H9 (cell line): ENCODE results near the gene RBL2. TPM values are rescaled to one million over a fixed set of nuclear protein-coding genes. Genes with fewer than 3 reads are reported as not detected.
A peak's percentile ranks its signal among the peaks of the same experiment; 100 is the strongest.

Experiments
- DNase-seq: peaks from one replicate; pipeline ENCODE4 v3.0.0-alpha.2; 2017
- H2AFZ ChIP-seq: one replicate; pipeline ENCODE4 v1.6.1; 2013; ENCODE audit warnings: mild to moderate bottlenecking, low read length, control low read depth, moderate library complexity
- H2AK5ac ChIP-seq: 2 replicates; pipeline ENCODE4 v1.6.1; 2013; ENCODE audit warnings: low read length, control low read depth, mixed read lengths; ENCODE audit not compliant: insufficient read length
- H2BK120ac ChIP-seq: one replicate; pipeline ENCODE4 v1.6.1; 2013; ENCODE audit warnings: low read depth, mild to moderate bottlenecking, low read length, control low read depth, inconsistent platforms; ENCODE audit not compliant: poor library complexity, severe bottlenecking
- H2BK12ac ChIP-seq: 2 replicates; pipeline ENCODE4 v1.6.1; 2013; ENCODE audit warnings: low read length, control low read depth, mixed read lengths, low read depth; ENCODE audit not compliant: insufficient read length
- H2BK15ac ChIP-seq: 2 replicates; pipeline ENCODE4 v1.6.1; 2013; ENCODE audit warnings: low read depth, low read length, control low read depth
- H2BK20ac ChIP-seq: one replicate; pipeline ENCODE4 v1.6.1; 2013; ENCODE audit warnings: low read depth, mild to moderate bottlenecking, low read length, control low read depth, inconsistent platforms; ENCODE audit not compliant: poor library complexity, severe bottlenecking
- H2BK5ac ChIP-seq: 2 replicates; pipeline ENCODE4 v1.6.1; 2013; ENCODE audit warnings: low read length, control low read depth, mixed read lengths; ENCODE audit not compliant: insufficient read length
- H3K14ac ChIP-seq: 2 replicates; pipeline ENCODE4 v1.6.1; 2013; ENCODE audit warnings: low read length, control low read depth; ENCODE audit not compliant: insufficient read depth
- H3K18ac ChIP-seq: 2 replicates; pipeline ENCODE4 v1.6.1; 2013; ENCODE audit warnings: low read depth, mild to moderate bottlenecking, mixed read lengths, low read length, control low read depth; ENCODE audit not compliant: insufficient read length
- H3K23ac ChIP-seq: 2 replicates; pipeline ENCODE4 v1.6.1; 2013; ENCODE audit warnings: low read length, control low read depth, mixed read lengths, low read depth; ENCODE audit not compliant: insufficient read length
- H3K23me2 ChIP-seq: 2 replicates; pipeline ENCODE4 v1.6.1; 2013; ENCODE audit warnings: low read depth, mild to moderate bottlenecking, mixed read lengths, low read length, control low read depth; ENCODE audit not compliant: insufficient read length, poor library complexity, severe bottlenecking
- H3K27ac ChIP-seq: 2 replicates; pipeline ENCODE4 v1.5.1; 2013; ENCODE audit warnings: low read length, control low read depth, mixed read lengths, low read depth; ENCODE audit not compliant: insufficient read length
- H3K27me3 ChIP-seq: 2 replicates; pipeline ENCODE4 v1.6.1; 2013; ENCODE audit warnings: low read length, control low read depth, inconsistent platforms; ENCODE audit not compliant: insufficient read depth
- H3K4ac ChIP-seq: 2 replicates; pipeline ENCODE4 v1.6.1; 2013; ENCODE audit warnings: low read depth, mild to moderate bottlenecking, control low read depth, inconsistent platforms, low read length, moderate library complexity
- H3K4me1 ChIP-seq: 2 replicates; pipeline ENCODE4 v1.6.1; 2013; ENCODE audit warnings: low read length, control low read depth, inconsistent platforms; ENCODE audit not compliant: insufficient read depth
- H3K4me2 ChIP-seq: 2 replicates; pipeline ENCODE4 v1.6.1; 2013; ENCODE audit warnings: low read length, control low read depth, mixed read lengths; ENCODE audit not compliant: insufficient read length, insufficient read depth
- H3K56ac ChIP-seq: 2 replicates; pipeline ENCODE4 v1.6.1; 2013; ENCODE audit warnings: low read depth, mild to moderate bottlenecking, mixed read lengths, low read length, control low read depth; ENCODE audit not compliant: insufficient read length
- H3K79me1 ChIP-seq: 2 replicates; pipeline ENCODE4 v1.6.1; 2013; ENCODE audit warnings: low read depth, mild to moderate bottlenecking, moderate library complexity, low read length, control low read depth, inconsistent platforms; ENCODE audit not compliant: insufficient read depth, poor library complexity, severe bottlenecking
- H3K79me2 ChIP-seq: 2 replicates; pipeline ENCODE4 v1.6.1; 2013; ENCODE audit warnings: low read length, control low read depth, inconsistent platforms; ENCODE audit not compliant: insufficient read depth
- H3K9ac ChIP-seq: 2 replicates; pipeline ENCODE4 v1.6.1; 2013; ENCODE audit warnings: low read length, control low read depth, mixed read lengths; ENCODE audit not compliant: insufficient read length; ENCODE audit errors: extremely low read depth
- H3K9me3 ChIP-seq: one replicate; pipeline ENCODE4 v1.6.1; 2013; ENCODE audit warnings: low read depth, low read length, inconsistent platforms; ENCODE audit not compliant: control insufficient read depth
- H3T11ph ChIP-seq: one replicate; pipeline ENCODE4 v1.6.1; 2013; ENCODE audit warnings: mild to moderate bottlenecking, low read length, control low read depth, inconsistent platforms
- H4K20me1 ChIP-seq: one replicate; pipeline ENCODE4 v1.6.1; 2013; ENCODE audit not compliant: control insufficient read depth, insufficient read length, insufficient read depth
- H4K5ac ChIP-seq: 2 replicates; pipeline ENCODE4 v1.6.1; 2013; ENCODE audit warnings: low read depth, mild to moderate bottlenecking, mixed read lengths, low read length, control low read depth; ENCODE audit not compliant: insufficient read length
- H4K8ac ChIP-seq: replicated peaks from 2 replicates; pipeline ENCODE4 v1.6.1; 2013; ENCODE audit warnings: low read length, control low read depth, mixed read lengths, low read depth; ENCODE audit not compliant: insufficient read length
- H4K91ac ChIP-seq: 2 replicates; pipeline ENCODE4 v1.6.1; 2013; ENCODE audit warnings: low read depth, mild to moderate bottlenecking, moderate library complexity, mixed read lengths, low read length, control low read depth; ENCODE audit not compliant: insufficient read length
- H3K27ac Mint-ChIP-seq, 3 experiments: 2 replicates in 2 of 3; 3 replicates in 1 of 3; pipeline ENCODE4 v1.8.0; 2020 to 2021; ENCODE audit warnings: mixed read lengths in 3 of 3, mild to moderate bottlenecking in 1 of 3, moderate library complexity in 1 of 3
- H3K27me3 Mint-ChIP-seq: 2 replicates; pipeline ENCODE4 v1.8.0; 2021; ENCODE audit warnings: low read depth, mild to moderate bottlenecking, moderate library complexity, mixed read lengths
- H3K36me3 Mint-ChIP-seq, 3 experiments: 2 replicates in 2 of 3; 3 replicates in 1 of 3; pipeline ENCODE4 v1.8.0; 2020 to 2021; ENCODE audit warnings: low read depth in 3 of 3, mixed read lengths in 3 of 3; ENCODE audit not compliant: insufficient read depth in 1 of 3
- H3K4me1 Mint-ChIP-seq, 2 experiments: 2 replicates each; pipeline ENCODE4 v1.8.0; 2020; ENCODE audit warnings: mixed read lengths in 2 of 2
- H3K4me3 Mint-ChIP-seq, 2 experiments: 2 replicates in 1 of 2; 3 replicates in 1 of 2; pipeline ENCODE4 v1.8.0; 2020 to 2021; ENCODE audit warnings: mild to moderate bottlenecking in 2 of 2, mixed read lengths in 2 of 2, moderate library complexity in 1 of 2
- H3K9me3 Mint-ChIP-seq, 2 experiments: 2 replicates in 1 of 2; 3 replicates in 1 of 2; pipeline ENCODE4 v1.8.0; 2020; ENCODE audit warnings: mild to moderate bottlenecking in 2 of 2, mixed read lengths in 2 of 2, moderate library complexity in 1 of 2
- WGBS: extraction: QIAGEN DNeasy Blood & Tissue Kit; methylation state at CpG from one replicate; pipeline ENCODE4 v1.1.7; 2013; ENCODE audit warnings: missing lambda C conversion rate, low lambda C conversion rate, mixed read lengths; ENCODE audit not compliant: insufficient read length; ENCODE audit errors: extremely low coverage; 5-methylcytosine and 5-hydroxymethylcytosine counted together
- total RNA-seq: library from RNA; stranded (reverse); gene quantifications from 2 replicates; pipeline ENCODE4 v1.2.1, GENCODE V29; 2021
- TF ChIP-seq, protein P1 (sequence below): fragments of 200-600 bp; sonication (generic); conservative IDR thresholded peaks from 3 replicates; pipeline ENCODE4 v1.8.0; 2021; ENCODE audit warnings: antibody characterized with exemption, mild to moderate bottlenecking

Gene RBL2
- total RNA-seq, 1 experiment from 2014 or later: 17.3 TPM

GRCh38 chr16:53510704-53511070 lies 76.4 kb downstream of the RBL2 start:
- H3K27ac Mint-ChIP-seq: no peak overlapping the region
- peaks cover 4 to 9% of the 10 kb centered on the region in 2 experiments for H3K4me1 Mint-ChIP-seq
- no peak for DNase-seq

More at GRCh38 chr16:53510704-53511070, 76.4 kb downstream of the RBL2 start:
- no peak overlapping the region for H2BK120ac ChIP-seq
- H3K56ac ChIP-seq: no peak overlapping the region
- H3K79me1 ChIP-seq: no peaks in the 10 kb centered on the region
- peaks cover 4% of the 10 kb centered on the region for H3K9me3 ChIP-seq
- no peak overlapping the region for H3K4me2 ChIP-seq
- H3K18ac ChIP-seq: no peak overlapping the region
- H4K91ac ChIP-seq: no peak overlapping the region
- H2BK12ac ChIP-seq: no peak overlapping the region
- H4K8ac ChIP-seq: no peak overlapping the region
- Mint-ChIP-seq H3K27me3 (peaks cover 1% of the 10 kb centered on the region; the same call in 1 of the 2 replicates), H3K4me3 (no peak overlapping the region), H3K9me3 (peaks cover 21% of the 10 kb centered on the region in 2 experiments), H3K36me3 (peaks cover 6 to 16% (median 9%) of the 10 kb centered on the region in 3 experiments; a peak in 5 of 7 replicates)
- no peak overlapping the region for H3K23ac ChIP-seq
- no peak overlapping the region for H2BK5ac ChIP-seq
- no peak overlapping the region for H3K9ac ChIP-seq
- H3K4me1 ChIP-seq: no peaks in the 10 kb centered on the region
- H3T11ph ChIP-seq: no peak overlapping the region
- no peaks in the 10 kb centered on the region for H4K20me1 ChIP-seq
- no peak overlapping the region for H3K27ac ChIP-seq
- no peak overlapping the region for H3K4ac ChIP-seq
- no peaks in the 10 kb centered on the region for H3K23me2 ChIP-seq
- H2BK15ac ChIP-seq: no peak overlapping the region
- H2AFZ ChIP-seq: no peak overlapping the region
- WGBS: no CpG with 5 or more reads among the region's 2 CpGs
- H4K5ac ChIP-seq: no peak overlapping the region
- no peak overlapping the region for H2BK20ac ChIP-seq
- no peak overlapping the region for H3K14ac ChIP-seq
- no peak overlapping the region for H2AK5ac ChIP-seq
- no peaks in the 10 kb centered on the region for H3K27me3 ChIP-seq
- H3K79me2 ChIP-seq: no peaks in the 10 kb centered on the region
- TF ChIP-seq, protein P1, sequence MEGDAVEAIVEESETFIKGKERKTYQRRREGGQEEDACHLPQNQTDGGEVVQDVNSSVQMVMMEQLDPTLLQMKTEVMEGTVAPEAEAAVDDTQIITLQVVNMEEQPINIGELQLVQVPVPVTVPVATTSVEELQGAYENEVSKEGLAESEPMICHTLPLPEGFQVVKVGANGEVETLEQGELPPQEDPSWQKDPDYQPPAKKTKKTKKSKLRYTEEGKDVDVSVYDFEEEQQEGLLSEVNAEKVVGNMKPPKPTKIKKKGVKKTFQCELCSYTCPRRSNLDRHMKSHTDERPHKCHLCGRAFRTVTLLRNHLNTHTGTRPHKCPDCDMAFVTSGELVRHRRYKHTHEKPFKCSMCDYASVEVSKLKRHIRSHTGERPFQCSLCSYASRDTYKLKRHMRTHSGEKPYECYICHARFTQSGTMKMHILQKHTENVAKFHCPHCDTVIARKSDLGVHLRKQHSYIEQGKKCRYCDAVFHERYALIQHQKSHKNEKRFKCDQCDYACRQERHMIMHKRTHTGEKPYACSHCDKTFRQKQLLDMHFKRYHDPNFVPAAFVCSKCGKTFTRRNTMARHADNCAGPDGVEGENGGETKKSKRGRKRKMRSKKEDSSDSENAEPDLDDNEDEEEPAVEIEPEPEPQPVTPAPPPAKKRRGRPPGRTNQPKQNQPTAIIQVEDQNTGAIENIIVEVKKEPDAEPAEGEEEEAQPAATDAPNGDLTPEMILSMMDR: peak; percentile 4; the same call in 1 of the 3 replicates
